Measurements from ENCODE around the gene BCL2.
"Not testable (repeated sequence)": the region's sequence is repeated elsewhere in the genome, so short reads cannot be mapped to it uniquely, and the experiment has no call there.

BCL2 gene

GRCh38 chr18:63198098-63198760, 121.3 kb downstream of the BCL2 start:
- no peak for DNase-seq (ENCODE audit: low read depth)

- DNase-seq (ENCODE audit: low read depth), result no peak
Measured at GRCh38 chr18:63197246-63197869, 122.2 kb downstream of the BCL2 start.

DNA sequence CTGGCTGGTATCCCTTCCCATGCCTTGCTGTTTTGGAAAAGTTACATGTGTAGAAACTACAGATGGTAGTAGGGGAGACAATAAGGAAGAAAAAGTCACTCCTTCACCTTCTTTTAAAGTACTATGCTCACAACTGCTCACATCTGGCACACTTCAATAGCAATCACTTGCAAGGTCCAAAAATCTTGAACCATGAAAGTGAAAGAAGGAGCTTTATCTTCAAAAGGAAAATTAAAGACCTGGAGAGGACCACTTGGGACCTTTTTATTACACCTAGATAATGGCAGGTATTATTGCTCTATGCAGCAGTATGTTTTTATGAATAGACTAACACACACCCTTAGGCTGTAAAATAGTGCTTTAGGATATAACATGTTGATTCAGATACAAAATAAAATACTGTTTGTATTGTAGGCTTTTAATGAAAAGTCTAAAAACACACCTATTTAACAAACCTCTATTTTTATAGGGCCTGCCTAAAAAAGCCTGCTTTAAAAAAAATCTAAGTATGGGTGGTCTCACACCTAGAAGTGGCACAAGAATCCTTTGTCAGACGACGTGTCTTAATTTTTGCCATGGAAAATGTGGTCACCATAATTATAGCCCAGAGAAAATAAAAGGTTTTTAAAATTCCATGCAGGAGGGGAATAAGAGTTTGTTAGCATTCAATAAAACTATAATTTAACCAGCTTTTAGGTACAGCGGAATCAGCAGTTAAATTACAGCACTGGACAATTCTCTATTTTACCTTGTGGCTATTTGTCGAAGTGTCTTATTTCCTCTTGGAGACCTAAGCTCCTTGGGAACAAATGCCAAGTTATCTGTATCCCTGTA, 124.0 kb downstream of the BCL2 start:
- DNase-seq (ENCODE audit: low read depth), result no peak

- no peak for DNase-seq (ENCODE audit: low read depth)
Measured at GRCh38 chr18:63192885-63193349, 126.7 kb downstream of the BCL2 start.

GRCh38 chr18:63192126-63192884, 127.3 kb downstream of the BCL2 start:
- DNase-seq (ENCODE audit: low read depth), result no peak

- DNase-seq (ENCODE audit: low read depth), result no peak
Measured at GRCh38 chr18:63191413-63191812, 128.2 kb downstream of the BCL2 start.

- DNase-seq (ENCODE audit: low read depth), result not testable (repeated sequence)
Measured at GRCh38 chr18:63190838-63191237, 128.7 kb downstream of the BCL2 start.

DNA sequence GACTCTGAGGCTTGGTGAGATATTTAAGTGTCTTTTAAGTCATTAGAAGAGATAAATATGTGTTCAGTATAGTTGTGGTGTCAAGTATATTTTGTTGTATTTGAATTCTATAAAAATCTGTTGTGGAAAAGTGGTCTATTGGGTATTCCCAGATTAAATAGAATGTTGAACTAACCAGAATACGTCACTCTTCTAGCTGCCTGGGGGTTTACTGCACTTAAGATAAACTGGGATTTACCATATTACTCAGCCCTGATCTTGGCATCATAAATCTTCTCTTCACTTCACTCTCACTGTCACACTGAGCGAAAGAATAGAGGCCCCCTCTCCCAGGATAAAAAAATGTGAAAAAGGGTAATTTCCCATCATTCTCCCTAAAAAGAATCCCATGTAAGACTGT, 129.8 kb downstream of the BCL2 start:
- no peak for DNase-seq (ENCODE audit: low read depth)

DNA sequence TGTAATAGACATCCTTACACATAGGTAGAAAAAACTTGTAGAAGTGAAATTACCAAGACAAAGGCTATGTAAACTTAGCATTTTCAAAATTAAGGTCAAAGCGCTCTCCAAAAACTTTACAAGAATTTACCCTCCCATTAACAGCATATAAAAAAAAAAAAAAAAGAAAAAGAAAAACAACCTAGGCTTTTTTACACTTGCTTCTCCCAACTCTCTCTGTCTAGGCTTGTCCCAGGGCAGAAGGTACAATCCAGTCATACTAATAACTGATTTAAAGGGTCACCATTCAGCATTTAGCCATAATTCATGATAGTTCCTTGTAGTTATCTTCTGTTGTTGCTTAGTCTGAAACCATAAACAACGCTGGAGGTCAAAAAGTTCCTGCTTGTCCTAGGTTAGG, 130.5 kb downstream of the BCL2 start:
- DNase-seq (ENCODE audit: low read depth), result no peak

GRCh38 chr18:63187791-63188460, 131.6 kb downstream of the BCL2 start:
- no peak for DNase-seq (ENCODE audit: low read depth)

DNA sequence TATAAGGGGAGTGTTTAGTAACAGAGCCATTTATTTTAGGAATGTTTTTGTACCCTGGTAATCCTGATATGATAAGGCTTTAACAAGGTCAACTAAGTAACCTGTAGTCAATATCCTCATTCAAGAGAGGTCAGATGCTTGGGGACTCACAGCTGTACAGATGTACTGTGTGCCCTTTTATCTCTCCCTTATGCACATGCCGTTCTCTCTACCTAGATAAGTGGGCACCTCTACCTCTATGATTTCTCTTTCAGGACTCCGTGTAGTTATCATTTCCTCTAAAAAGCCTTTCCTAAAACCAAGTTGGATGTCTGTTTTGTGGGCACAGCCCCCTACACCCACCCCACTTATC, 132.4 kb downstream of the BCL2 start:
- no peak for DNase-seq (ENCODE audit: low read depth)

DNA sequence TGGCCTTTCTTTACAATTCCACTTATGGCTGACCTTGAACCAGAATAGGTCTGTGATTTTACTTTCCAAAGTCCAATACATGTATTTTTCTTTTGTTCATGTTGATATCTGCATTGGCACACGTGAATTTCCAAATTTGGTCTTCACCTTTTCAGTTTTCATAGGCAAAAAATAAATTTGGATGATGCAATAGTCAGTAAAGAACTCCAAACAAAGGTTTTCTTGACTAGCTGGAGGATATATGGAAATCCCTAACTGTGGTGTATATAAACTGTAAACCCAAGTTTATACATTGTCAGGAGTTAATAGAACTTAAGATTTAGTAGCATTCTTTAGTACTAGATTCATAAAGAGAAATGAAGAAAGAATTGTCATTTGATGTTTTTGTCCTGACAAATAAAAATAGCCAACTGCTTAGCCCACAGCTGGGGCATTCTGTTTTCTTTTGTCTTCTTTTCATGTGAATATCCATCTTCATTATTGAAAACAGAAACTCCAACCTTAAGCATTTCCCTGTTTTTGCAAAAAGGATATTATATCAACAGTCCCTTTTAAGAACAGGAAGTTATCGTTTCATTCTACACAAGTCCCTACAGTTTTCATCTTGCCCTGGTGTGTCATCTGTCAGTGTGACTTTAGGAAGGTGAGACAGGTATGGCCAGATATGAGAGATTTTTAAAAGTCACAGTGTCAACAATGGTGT, 132.9 kb downstream of the BCL2 start:
- DNase-seq (ENCODE audit: low read depth), result no peak

DNA sequence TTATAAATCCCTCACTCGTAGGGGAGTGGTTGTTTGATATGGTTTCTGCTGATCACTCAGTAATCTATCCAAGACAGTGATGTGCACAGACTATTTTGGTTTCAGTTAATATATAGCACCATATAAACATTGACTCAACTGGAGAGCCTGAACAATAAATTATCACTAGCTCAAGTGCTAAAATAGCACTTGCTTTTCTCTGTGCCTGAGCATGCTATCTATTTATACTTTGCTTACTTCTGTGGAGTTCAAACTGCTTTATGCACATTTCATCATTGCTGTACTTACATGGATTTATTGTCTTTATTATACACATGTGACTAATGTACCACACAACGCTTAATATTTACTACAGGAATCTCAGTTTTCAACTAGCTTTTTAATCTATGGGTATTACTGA, 133.6 kb downstream of the BCL2 start:
- no peak for DNase-seq (ENCODE audit: low read depth)

DNA sequence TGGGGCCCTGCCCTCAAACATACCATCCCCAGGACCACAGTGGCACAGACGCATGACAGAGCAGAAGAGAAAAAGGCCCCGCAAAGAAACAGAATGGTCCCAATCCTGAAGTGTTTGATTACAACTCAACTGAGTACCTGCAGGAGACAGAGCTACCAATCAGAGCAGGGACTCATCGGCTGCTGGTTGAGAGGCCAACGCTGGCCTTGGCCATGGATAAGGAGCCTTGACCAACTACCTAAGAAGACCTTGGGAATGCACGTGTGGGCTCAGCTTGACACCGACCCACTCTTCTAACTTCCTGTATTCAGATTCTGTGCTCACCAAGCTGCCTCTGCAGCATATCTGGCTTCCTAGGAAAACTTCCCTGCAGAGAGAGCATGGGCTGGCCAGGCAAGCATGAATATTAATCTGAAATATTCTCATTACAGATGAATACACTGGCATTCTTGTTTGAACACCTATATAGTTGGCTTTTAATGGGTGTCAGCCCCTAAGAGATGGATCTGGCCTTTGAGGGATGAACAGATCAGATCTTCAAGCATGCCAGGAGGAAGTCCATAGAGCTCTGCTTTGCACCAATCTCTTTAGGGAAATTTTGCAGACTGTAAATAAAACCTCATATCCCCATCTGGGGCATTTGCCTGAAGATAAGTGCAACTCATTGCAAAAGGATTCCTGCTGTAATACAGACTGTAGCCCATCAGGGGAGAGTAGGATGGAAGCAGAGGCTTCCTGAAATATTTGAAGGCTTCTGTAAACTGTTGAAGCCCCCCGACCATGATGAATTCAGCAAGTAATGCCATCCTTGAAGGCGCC, 135.4 kb downstream of the BCL2 start:
- DNase-seq (ENCODE audit: low read depth), result no peak

GRCh38 chr18:63183378-63183777, 136.2 kb downstream of the BCL2 start:
- no peak for DNase-seq (ENCODE audit: low read depth)

DNA sequence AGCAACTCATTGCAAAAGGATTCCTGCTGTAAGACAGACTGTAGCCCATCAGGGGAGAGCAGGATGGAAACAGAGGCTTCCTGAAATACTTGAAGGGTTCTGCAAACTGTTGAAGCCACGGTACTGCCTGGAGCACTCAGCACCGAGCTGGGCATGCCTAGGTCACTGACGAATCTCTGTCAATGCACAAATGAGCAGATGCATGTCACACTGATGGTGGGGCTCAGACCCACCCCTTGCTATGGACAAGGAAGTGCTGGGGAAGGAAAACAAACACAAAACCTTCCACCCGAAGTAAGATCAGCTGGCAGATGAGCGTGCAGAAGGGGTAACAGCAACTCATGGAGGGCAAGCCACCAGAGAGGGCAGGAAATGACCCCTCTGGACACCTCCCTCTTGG, 136.7 kb downstream of the BCL2 start:
- DNase-seq (ENCODE audit: low read depth), result no peak

- no peak for DNase-seq (ENCODE audit: low read depth)
Measured at GRCh38 chr18:63182310-63182772, 137.2 kb downstream of the BCL2 start.

GRCh38 chr18:63181706-63182309, 137.8 kb downstream of the BCL2 start:
- DNase-seq (ENCODE audit: low read depth), result no peak

- no peak for DNase-seq (ENCODE audit: low read depth)
Measured at GRCh38 chr18:63180971-63181376, 138.6 kb downstream of the BCL2 start.

- DNase-seq (ENCODE audit: low read depth), result no peak
Measured at GRCh38 chr18:63180321-63180720, 139.2 kb downstream of the BCL2 start.
